IMR-90 (cell line): ENCODE results near the gene CCL11. TPM values are rescaled to one million over a fixed set of nuclear protein-coding genes. Genes with fewer than 3 reads are reported as not detected.

Source experiments
- ATAC-seq: fragments of 200-7000 bp; cut with Tn5 transposase; 2 replicates; pipeline ENCODE4 v1.9.1; 2020; ENCODE audit warnings: low read depth, mild to moderate bottlenecking, moderate library complexity
- BruUV-seq: library from RNA; stranded (reverse); fragments of 400-500 nt; replicated peaks from 2 replicates; lab custom pipeline; 2021; lab: Mats Ljungman, UMichigan
- CTCF ChIA-PET: fragments of 300-600 bp; formaldehyde crosslinking; extraction: SDS; loops from one replicate; lab custom pipeline; 2021; ENCODE audit warnings: antibody characterized with exemption; lab: Yijun Ruan, JAX
- POLR2A ChIA-PET: fragments of 300-600 bp; sonication (Branson Sonifier 250); formaldehyde crosslinking; loops from one replicate; lab custom pipeline; 2022; ENCODE audit warnings: antibody characterized with exemption; ENCODE audit not compliant: unreplicated experiment; lab: Charles Lee
- DNase-seq: peaks from one replicate; pipeline ENCODE4 v3.0.0; 2013
- H2AFZ ChIP-seq: replicated peaks from 2 replicates; pipeline ENCODE3; 2013; ENCODE audit warnings: low read length, mild to moderate bottlenecking; ENCODE audit not compliant: poor library complexity
- H2AK5ac ChIP-seq: 2 replicates; pipeline ENCODE4 v1.6.1; 2013; ENCODE audit warnings: low read depth, low read length, inconsistent platforms
- H2AK9ac ChIP-seq: replicated peaks from 2 replicates; pipeline ENCODE3; 2013; ENCODE audit warnings: mild to moderate bottlenecking, low read depth, low read length, moderate library complexity; ENCODE audit not compliant: poor library complexity
- H2BK120ac ChIP-seq: 2 replicates; pipeline ENCODE4 v1.6.1; 2013; ENCODE audit warnings: low read depth, low read length, inconsistent platforms
- H2BK15ac ChIP-seq: 3 replicates; pipeline ENCODE4 v1.6.1; 2013; ENCODE audit warnings: low read depth, low read length, inconsistent platforms
- H2BK20ac ChIP-seq: 2 replicates; pipeline ENCODE4 v1.6.1; 2013; ENCODE audit warnings: low read depth, mild to moderate bottlenecking, inconsistent platforms, low read length, moderate library complexity
- H2BK5ac ChIP-seq: 2 replicates; pipeline ENCODE4 v1.6.1; 2013; ENCODE audit warnings: mild to moderate bottlenecking, low read depth, low read length, inconsistent platforms; ENCODE audit not compliant: poor library complexity, severe bottlenecking
- H3K14ac ChIP-seq: replicated peaks from 2 replicates; pipeline ENCODE4 v1.6.1; 2013; ENCODE audit warnings: low read depth, low read length, inconsistent platforms
- H3K18ac ChIP-seq: 2 replicates; pipeline ENCODE4 v1.6.1; 2013; ENCODE audit warnings: low read depth, low read length, control low read depth
- H3K23ac ChIP-seq: 2 replicates; pipeline ENCODE4 v1.6.1; 2013; ENCODE audit warnings: low read depth, low read length, inconsistent platforms
- H3K27ac ChIP-seq: 2 replicates; pipeline ENCODE4 v1.5.1; 2013; ENCODE audit warnings: mild to moderate bottlenecking, control low read depth, low read length; ENCODE audit not compliant: insufficient read depth
- H3K27me3 ChIP-seq: 2 replicates; pipeline ENCODE4 v1.6.1; 2013; ENCODE audit warnings: low read length; ENCODE audit not compliant: control insufficient read depth, insufficient read depth
- H3K36me3 ChIP-seq: 2 replicates; pipeline ENCODE4 v1.6.1; 2013; ENCODE audit warnings: low read length, mixed read lengths; ENCODE audit not compliant: control insufficient read depth, insufficient read depth
- H3K4ac ChIP-seq: 2 replicates; pipeline ENCODE4 v1.6.1; 2013; ENCODE audit warnings: low read depth, low read length, inconsistent platforms
- H3K4me1 ChIP-seq: 2 replicates; pipeline ENCODE4 v1.6.1; 2013; ENCODE audit warnings: low read length, mixed read lengths; ENCODE audit not compliant: control insufficient read depth, insufficient read depth
- H3K4me2 ChIP-seq: 2 replicates; pipeline ENCODE4 v1.6.1; 2013; ENCODE audit warnings: low read depth, mild to moderate bottlenecking, control low read depth, low read length, moderate library complexity
- H3K4me3 ChIP-seq: 2 replicates; pipeline ENCODE4 v1.5.1; 2013; ENCODE audit warnings: low read depth, mild to moderate bottlenecking, control low read depth, low read length, moderate library complexity; ENCODE audit not compliant: insufficient read depth
- H3K56ac ChIP-seq: 2 replicates; pipeline ENCODE4 v1.6.1; 2013; ENCODE audit warnings: low read length, inconsistent platforms; ENCODE audit not compliant: insufficient read depth; ENCODE audit errors: extremely low read depth
- H3K79me1 ChIP-seq, 2 experiments: 2 replicates each; pipeline ENCODE4 v1.6.1; 2013; ENCODE audit warnings: low read length in 2 of 2, inconsistent platforms in 1 of 2, low read depth in 1 of 2
- H3K9ac ChIP-seq: 2 replicates; pipeline ENCODE4 v1.6.1; 2013; ENCODE audit warnings: low read depth, low read length, control low read depth
- H3K9me1 ChIP-seq: 2 replicates; pipeline ENCODE4 v1.6.1; 2013; ENCODE audit warnings: low read length, inconsistent platforms; ENCODE audit not compliant: insufficient read depth
- H3K9me3 ChIP-seq: 2 replicates; pipeline ENCODE4 v1.6.1; 2013; ENCODE audit warnings: low read length; ENCODE audit not compliant: control insufficient read depth, insufficient read depth
- H4K20me1 ChIP-seq: 2 replicates; pipeline ENCODE4 v1.6.1; 2013; ENCODE audit warnings: low read length, inconsistent platforms; ENCODE audit not compliant: insufficient read depth
- H4K5ac ChIP-seq: 2 replicates; pipeline ENCODE4 v1.6.1; 2013; ENCODE audit warnings: mild to moderate bottlenecking, low read depth, low read length, control low read depth
- H4K8ac ChIP-seq, 2 experiments: 2 replicates each; pipeline ENCODE4 v1.6.1; 2013; ENCODE audit warnings: low read depth in 2 of 2, low read length in 2 of 2, control low read depth in 1 of 2, inconsistent platforms in 1 of 2
- H4K91ac ChIP-seq: 2 replicates; pipeline ENCODE4 v1.6.1; 2013; ENCODE audit warnings: low read depth, low read length, inconsistent platforms; ENCODE audit not compliant: insufficient read depth
- BHLHE40 ChIP-seq: fragments of 150-350 bp; IDR thresholded peaks from 2 replicates; pipeline ENCODE4 v1.6.1; 2016; ENCODE audit warnings: mild to moderate bottlenecking, low read depth, low read length
- CEBPB ChIP-seq: IDR thresholded peaks from 2 replicates; pipeline ENCODE4 v1.6.1; 2012; ENCODE audit warnings: low read depth, low read length, improper control_type of control experiment
- CTCF ChIP-seq: conservative IDR thresholded peaks from 2 replicates; pipeline ENCODE4 v1.5.1; 2012; ENCODE audit warnings: mild to moderate bottlenecking, low read depth, low read length, improper control_type of control experiment
- FOS ChIP-seq: fragments of 150-350 bp; IDR thresholded peaks from 2 replicates; pipeline ENCODE4 v1.6.1; 2016; ENCODE audit warnings: low read depth, low read length
- MAFK ChIP-seq: IDR thresholded peaks from 2 replicates; pipeline ENCODE4 v1.6.1; 2012; ENCODE audit warnings: low read depth, low read length, improper control_type of control experiment
- NFE2L2 ChIP-seq: fragments of 150-350 bp; IDR thresholded peaks from 2 replicates; pipeline ENCODE4 v1.6.1; 2016; ENCODE audit warnings: low read depth, mild to moderate bottlenecking, low read length
- WGBS, 2 experiments: methylation state at CpG; one replicate each; pipeline versions ENCODE4 v1.1.5 to v1.1.7; 2013; ENCODE audit warnings: missing lambda C conversion rate in 2 of 2; ENCODE audit not compliant: insufficient read length in 1 of 2; ENCODE audit errors: extremely low coverage in 2 of 2; 5-methylcytosine and 5-hydroxymethylcytosine counted together
- dilution Hi-C: fragments of 300-500 bp; cut with HindIII; formaldehyde crosslinking; loops from one replicate; pipeline ENCODE4 v1.14.3; 2018; ENCODE audit warnings: low sequenced_read_pairs; ENCODE audit not compliant: unreplicated experiment
- in situ Hi-C: fragments of 300-500 bp; cut with MboI; formaldehyde crosslinking; loops from 3 replicates; pipeline ENCODE4 v1.14.3; 2019; ENCODE audit warnings: low sequenced_read_pairs, inconsistent platforms, mixed read lengths
- intact Hi-C: fragments of 100-400 bp; cut with micrococcal nuclease; formaldehyde crosslinking; loops from 2 replicates; pipeline ENCODE4 v1.10.0; 2022
- polyA plus RNA-seq, 3 experiments: library from polyadenylated mRNA; depleted of rRNA; stranded (reverse); fragments of >200 nt; gene quantifications; 2 replicates each; pipeline ENCODE4 v1.2.3, GENCODE V29; 2012; ENCODE audit warnings: low replicate concordance in 1 of 3
- total RNA-seq: library from RNA; depleted of rRNA; stranded (reverse); fragments of >200 nt; gene quantifications from 2 replicates; pipeline ENCODE4 v1.2.3, GENCODE V29; 2012

The CCL11 gene
- total and polyA plus RNA-seq, 2 of the 4 experiments (the other 2 are of a cell fraction) = not detected

GRCh38 chr17:34311291-34311690 is 25.7 kb downstream of the CCL11 start:
- CTCF ChIA-PET = interaction anchor here (1.0 to 1.7 kb wide), 2 partner anchors 10 to 50 kb away, joined by 3 to 7 read pairs; no protein-coding TSS in a partner anchor
- in situ Hi-C loops = no loop called here
- Histone ChIP-seq H3K36me3 (no peaks in the 10 kb centered on the region), H4K20me1 (no peaks in the 10 kb centered on the region), H3K9me3 (no peaks in the 10 kb centered on the region), H3K27me3 (no peaks in the 10 kb centered on the region), H2BK15ac (no peak overlapping the region; the same call in 2 of the 3 replicates), H3K14ac (no peak overlapping the region), H3K4me3 (no peak overlapping the region), H3K9ac (no peak overlapping the region), H3K27ac (no peak overlapping the region), H3K23ac (no peak overlapping the region), H3K56ac (no peak overlapping the region), H2AFZ (no peak overlapping the region), H3K18ac (0 out of 2 replicates have a peak overlapping the region, but pooled peaks have one; percentile 46), H2AK5ac (no peak overlapping the region), H3K4me1 (peaks cover 11% of the 10 kb centered on the region), H4K91ac (peak overlapping the region; percentile 26; the same call in 1 of the 2 replicates), H2AK9ac (no peak overlapping the region), H3K9me1 (no peaks in the 10 kb centered on the region), H2BK5ac (no peak overlapping the region), H4K5ac (0 out of 2 replicates have a peak overlapping the region, but pooled peaks have one; percentile 53), H2BK20ac (no peak overlapping the region; the same call in 1 of the 2 replicates), H2BK120ac (no peak overlapping the region), H3K4me2 (no peak overlapping the region), H4K8ac (no peak overlapping the region; a peak in 2 of 4 replicates), H3K4ac (no peak overlapping the region), H3K79me1 (no peaks in the 10 kb centered on the region)
- POLR2A ChIA-PET = no interaction called here
- BruUV-seq = no TSS peak
- no CpG with 5 or more reads among the region's 7 CpGs for WGBS, 2 experiments
- intact Hi-C loops = loop anchor here (5.0 kb wide), 1 partner anchor 41 kb away; no protein-coding TSS in a partner anchor
- dilution Hi-C loops = no loop called here
- TF ChIP-seq CTCF (no peak), FOS (no peak), CEBPB (no peak), MAFK (no peak), NFE2L2 (no peak), BHLHE40 (no peak)
- ATAC-seq (no peak), DNase-seq (no peak)
